ENCODE data around the gene MCEMP1. TPM values are rescaled to one million over a fixed set of nuclear protein-coding genes. Genes with fewer than 3 reads are reported as not detected.

The MCEMP1 gene
- total RNA-seq, 1 experiment from 2014 or later: not detected

DNA sequence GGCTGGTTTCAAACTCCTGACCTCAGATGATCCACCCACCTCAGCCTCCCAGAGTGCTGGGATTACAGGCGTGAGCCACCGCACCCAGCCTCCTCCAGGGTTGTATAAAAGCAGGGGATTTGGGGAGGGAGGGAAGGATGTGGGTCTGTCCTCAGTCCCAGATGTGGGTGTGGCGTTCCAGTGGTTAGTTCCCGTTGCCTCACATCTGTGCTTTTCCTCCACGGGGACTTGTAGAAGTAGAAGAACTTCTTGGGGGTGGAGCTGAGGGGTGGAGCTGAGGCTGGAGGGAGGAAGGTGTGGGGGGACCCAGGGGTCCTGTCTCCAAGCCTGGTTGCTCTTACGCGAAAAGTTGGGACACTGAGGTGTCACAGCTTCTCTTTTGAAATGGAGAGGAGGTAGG, 514 bp upstream of the MCEMP1 start:
- no TSS peak for BruUV-seq (replicated peaks)
- H3K9me3 Mint-ChIP-seq (ENCODE audit: low read depth, unreplicated experiment): no peaks in the 10 kb centered on the region

DNA sequence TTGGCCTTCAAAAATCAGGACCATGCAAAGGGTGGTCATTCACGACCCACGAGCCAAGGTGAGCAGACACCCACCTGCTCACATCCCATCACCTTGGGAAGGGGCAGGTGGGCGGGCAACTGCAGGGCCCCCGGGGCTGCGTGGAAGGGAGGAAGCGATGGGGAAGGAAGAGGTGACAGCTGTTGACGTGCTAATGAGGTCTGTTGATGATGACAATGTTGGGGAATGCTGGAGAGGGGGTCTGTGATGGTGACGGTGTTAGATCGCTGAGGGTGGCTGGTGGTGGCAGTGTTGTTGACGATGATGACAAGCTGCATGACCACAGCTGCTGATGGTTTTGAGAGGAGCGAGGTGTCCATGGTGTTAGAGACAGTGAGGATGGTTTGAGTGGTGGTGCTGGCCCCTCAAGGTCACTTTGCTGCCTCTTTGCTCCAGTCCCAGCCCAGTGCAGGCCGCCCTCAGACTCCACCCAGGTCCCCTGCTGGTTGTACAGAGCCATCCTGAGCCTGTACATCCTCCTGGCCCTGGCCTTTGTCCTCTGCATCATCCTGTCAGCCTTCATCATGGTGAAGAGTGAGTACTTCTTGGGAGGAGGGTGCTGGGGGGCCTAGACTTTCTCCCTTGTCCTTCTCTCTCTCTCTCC, 900 bp downstream of the MCEMP1 start:
- no peak overlapping the region for H3K4me3 Mint-ChIP-seq (ENCODE audit: low read depth, unreplicated experiment)
- no peak for DNase-seq
- H3K9me3 Mint-ChIP-seq (ENCODE audit: low read depth, unreplicated experiment): no peaks in the 10 kb centered on the region
- peaks cover 65% of the 10 kb centered on the region for H3K27me3 Mint-ChIP-seq (ENCODE audit: unreplicated experiment)
- peaks cover 17% of the 10 kb centered on the region for H3K36me3 Mint-ChIP-seq (ENCODE audit: insufficient read depth, unreplicated experiment)
- CTCF ChIA-PET: interaction anchor here (1.3 kb wide), 1 partner anchor 109 kb away, joined by 11 read pairs; no protein-coding TSS in a partner anchor
- no peaks in the 10 kb centered on the region for H3K4me1 Mint-ChIP-seq (ENCODE audit: low read depth, unreplicated experiment)
- TF ChIP-seq, protein P1, sequence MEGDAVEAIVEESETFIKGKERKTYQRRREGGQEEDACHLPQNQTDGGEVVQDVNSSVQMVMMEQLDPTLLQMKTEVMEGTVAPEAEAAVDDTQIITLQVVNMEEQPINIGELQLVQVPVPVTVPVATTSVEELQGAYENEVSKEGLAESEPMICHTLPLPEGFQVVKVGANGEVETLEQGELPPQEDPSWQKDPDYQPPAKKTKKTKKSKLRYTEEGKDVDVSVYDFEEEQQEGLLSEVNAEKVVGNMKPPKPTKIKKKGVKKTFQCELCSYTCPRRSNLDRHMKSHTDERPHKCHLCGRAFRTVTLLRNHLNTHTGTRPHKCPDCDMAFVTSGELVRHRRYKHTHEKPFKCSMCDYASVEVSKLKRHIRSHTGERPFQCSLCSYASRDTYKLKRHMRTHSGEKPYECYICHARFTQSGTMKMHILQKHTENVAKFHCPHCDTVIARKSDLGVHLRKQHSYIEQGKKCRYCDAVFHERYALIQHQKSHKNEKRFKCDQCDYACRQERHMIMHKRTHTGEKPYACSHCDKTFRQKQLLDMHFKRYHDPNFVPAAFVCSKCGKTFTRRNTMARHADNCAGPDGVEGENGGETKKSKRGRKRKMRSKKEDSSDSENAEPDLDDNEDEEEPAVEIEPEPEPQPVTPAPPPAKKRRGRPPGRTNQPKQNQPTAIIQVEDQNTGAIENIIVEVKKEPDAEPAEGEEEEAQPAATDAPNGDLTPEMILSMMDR (IDR thresholded peaks at IDR 0.05; ENCODE audit: unreplicated experiment): no peak
- intact Hi-C loops (cut with micrococcal nuclease; ENCODE audit: unreplicated experiment): no loop called here
- BruUV-seq (replicated peaks): no TSS peak
- H3K27ac Mint-ChIP-seq (ENCODE audit: unreplicated experiment): no peak overlapping the region

More for the DNA sequence above, 514 bp upstream of the MCEMP1 start:
- TF ChIP-seq, protein P1 (IDR thresholded peaks at IDR 0.05; ENCODE audit: unreplicated experiment): no peak
- Mint-ChIP-seq H3K27ac (ENCODE audit: unreplicated experiment) (no peak overlapping the region), H3K4me1 (ENCODE audit: low read depth, unreplicated experiment) (no peaks in the 10 kb centered on the region), H3K27me3 (ENCODE audit: unreplicated experiment) (peaks cover 67% of the 10 kb centered on the region), H3K4me3 (ENCODE audit: low read depth, unreplicated experiment) (no peak overlapping the region), H3K36me3 (ENCODE audit: insufficient read depth, unreplicated experiment) (peaks cover 11% of the 10 kb centered on the region)
- intact Hi-C loops (cut with micrococcal nuclease; ENCODE audit: unreplicated experiment): no loop called here
- DNase-seq: no peak
- CTCF ChIA-PET: no interaction called here

DNA sequence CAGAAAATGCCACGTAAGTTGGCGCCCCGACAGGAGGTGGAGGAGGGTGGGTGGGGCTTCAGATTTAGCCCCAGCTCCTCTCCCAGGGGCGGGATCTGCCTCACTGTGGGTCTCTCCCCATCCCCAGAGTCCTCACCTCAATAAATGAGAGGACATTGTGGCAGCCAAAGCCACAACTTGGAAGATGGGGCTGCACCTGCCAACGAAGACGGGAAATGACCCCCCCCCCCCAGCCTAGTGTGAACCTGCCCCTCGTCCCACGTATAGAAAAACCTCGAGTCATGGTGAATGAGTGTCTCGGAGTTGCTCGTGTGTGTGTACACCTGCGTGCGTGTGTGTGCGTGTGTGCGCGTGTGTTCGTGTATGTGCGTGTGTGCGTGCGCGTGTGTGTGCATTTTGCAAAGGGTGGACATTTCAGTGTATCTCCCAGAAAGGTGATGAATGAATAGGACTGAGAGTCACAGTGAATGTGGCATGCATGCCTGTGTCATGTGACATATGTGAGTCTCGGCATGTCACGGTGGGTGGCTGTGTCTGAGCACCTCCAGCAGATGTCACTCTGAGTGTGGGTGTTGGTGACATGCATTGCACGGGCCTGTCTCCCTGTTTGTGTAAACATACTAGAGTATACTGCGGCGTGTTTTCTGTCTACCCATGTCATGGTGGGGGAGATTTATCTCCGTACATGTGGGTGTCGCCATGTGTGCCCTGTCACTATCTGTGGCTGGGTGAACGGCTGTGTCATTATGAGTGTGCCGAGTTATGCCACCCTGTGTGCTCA, 2.3 kb downstream of the MCEMP1 start:
- H3K9me3 Mint-ChIP-seq (ENCODE audit: low read depth, unreplicated experiment): no peaks in the 10 kb centered on the region
- no peaks in the 10 kb centered on the region for H3K4me1 Mint-ChIP-seq (ENCODE audit: low read depth, unreplicated experiment)
- no peak overlapping the region for H3K4me3 Mint-ChIP-seq (ENCODE audit: low read depth, unreplicated experiment)
- BruUV-seq (replicated peaks): no TSS peak
- TF ChIP-seq, protein P1 (IDR thresholded peaks at IDR 0.05; ENCODE audit: unreplicated experiment): no peak
- peaks cover 51% of the 10 kb centered on the region for H3K27me3 Mint-ChIP-seq (ENCODE audit: unreplicated experiment)
- H3K36me3 Mint-ChIP-seq (ENCODE audit: insufficient read depth, unreplicated experiment): peaks cover 22% of the 10 kb centered on the region
- no peak overlapping the region for H3K27ac Mint-ChIP-seq (ENCODE audit: unreplicated experiment)
- intact Hi-C loops (cut with micrococcal nuclease; ENCODE audit: unreplicated experiment): no loop called here
- CTCF ChIA-PET: no interaction called here
- DNase-seq: peak; percentile 23

DNA sequence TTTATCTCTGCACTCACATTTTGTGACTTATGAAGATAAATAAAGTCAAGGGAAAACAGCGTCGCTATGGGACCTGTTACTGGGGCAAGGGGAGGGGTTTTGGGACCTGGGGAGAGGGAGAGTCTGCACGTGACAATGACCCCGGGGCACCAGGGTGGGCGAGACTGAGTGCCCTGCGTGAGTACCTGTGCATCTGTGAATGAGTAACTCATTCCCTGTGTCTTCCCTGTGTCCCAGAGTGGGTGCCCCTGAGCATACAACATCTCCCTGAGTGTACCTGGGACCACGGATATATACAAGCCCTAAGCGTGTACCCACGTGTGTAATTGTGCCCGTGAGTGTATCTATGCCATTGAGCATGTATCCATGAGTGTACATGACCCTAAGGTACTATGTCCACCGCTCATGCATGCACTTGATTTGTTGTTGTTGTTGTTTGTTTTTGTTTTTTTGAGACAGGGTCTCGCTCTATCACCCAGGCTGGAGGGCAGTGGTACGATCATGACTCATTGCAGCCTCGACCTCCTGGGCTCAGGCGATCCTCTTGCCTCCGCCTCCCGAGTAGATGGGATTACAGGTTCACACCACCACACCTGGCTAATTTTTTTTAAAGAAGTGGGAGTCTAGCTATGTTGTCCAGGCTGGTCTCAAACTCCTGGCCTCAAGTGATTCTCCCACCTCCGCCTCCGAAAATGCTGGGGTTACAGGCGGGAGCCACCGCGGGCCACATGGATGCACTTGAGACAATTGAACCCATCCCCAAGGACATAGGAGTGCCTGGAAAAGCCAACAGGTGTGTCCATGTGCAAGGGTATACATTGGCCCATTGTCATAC, 3.1 kb downstream of the MCEMP1 start:
- no TSS peak for BruUV-seq (replicated peaks)
- Mint-ChIP-seq H3K9me3 (ENCODE audit: low read depth, unreplicated experiment) (no peaks in the 10 kb centered on the region), H3K27me3 (ENCODE audit: unreplicated experiment) (peaks cover 48% of the 10 kb centered on the region), H3K27ac (ENCODE audit: unreplicated experiment) (no peak overlapping the region), H3K4me1 (ENCODE audit: low read depth, unreplicated experiment) (no peaks in the 10 kb centered on the region), H3K4me3 (ENCODE audit: low read depth, unreplicated experiment) (peak overlapping the region; percentile 85), H3K36me3 (ENCODE audit: insufficient read depth, unreplicated experiment) (peaks cover 25% of the 10 kb centered on the region)
- TF ChIP-seq, protein P1 (IDR thresholded peaks at IDR 0.05; ENCODE audit: unreplicated experiment): no peak
- CTCF ChIA-PET: interaction anchor here (0.8 to 2.1 kb wide), 7 partner anchors 31 to 120 kb away, joined by 3 to 51 read pairs (median 4); partner anchors contain the start of genes PET100 and XAB2
- DNase-seq: no peak
- intact Hi-C loops (cut with micrococcal nuclease; ENCODE audit: unreplicated experiment): loop anchor here (2.0 kb wide), 2 partner anchors 111 to 119 kb away; no protein-coding TSS in a partner anchor
